KOPT-K1 (cell line): ENCODE results near the gene DECR2.

Experiments used
- H3K27ac ChIP-seq: fragments of 200-600 bp; sonication (generic); 2 replicates; pipeline ENCODE4 v1.5.1; 2016; ENCODE audit warnings: antibody characterized with exemption, mild to moderate bottlenecking, low read depth, low read length; ENCODE audit not compliant: poor library complexity, severe bottlenecking
- H3K36me3 ChIP-seq: fragments of 200-600 bp; sonication (generic); 2 replicates; pipeline ENCODE4 v1.5.1; 2017; ENCODE audit warnings: antibody characterized with exemption, mild to moderate bottlenecking, low read length, moderate library complexity; ENCODE audit not compliant: insufficient read depth
- H3K9me3 ChIP-seq: fragments of 200-600 bp; sonication (generic); 2 replicates; pipeline ENCODE4 v1.5.1; 2017; ENCODE audit warnings: antibody characterized with exemption, low read length, mild to moderate bottlenecking; ENCODE audit not compliant: insufficient read depth, poor library complexity, severe bottlenecking

The DECR2 gene, protein sequence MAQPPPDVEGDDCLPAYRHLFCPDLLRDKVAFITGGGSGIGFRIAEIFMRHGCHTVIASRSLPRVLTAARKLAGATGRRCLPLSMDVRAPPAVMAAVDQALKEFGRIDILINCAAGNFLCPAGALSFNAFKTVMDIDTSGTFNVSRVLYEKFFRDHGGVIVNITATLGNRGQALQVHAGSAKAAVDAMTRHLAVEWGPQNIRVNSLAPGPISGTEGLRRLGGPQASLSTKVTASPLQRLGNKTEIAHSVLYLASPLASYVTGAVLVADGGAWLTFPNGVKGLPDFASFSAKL

DNA sequence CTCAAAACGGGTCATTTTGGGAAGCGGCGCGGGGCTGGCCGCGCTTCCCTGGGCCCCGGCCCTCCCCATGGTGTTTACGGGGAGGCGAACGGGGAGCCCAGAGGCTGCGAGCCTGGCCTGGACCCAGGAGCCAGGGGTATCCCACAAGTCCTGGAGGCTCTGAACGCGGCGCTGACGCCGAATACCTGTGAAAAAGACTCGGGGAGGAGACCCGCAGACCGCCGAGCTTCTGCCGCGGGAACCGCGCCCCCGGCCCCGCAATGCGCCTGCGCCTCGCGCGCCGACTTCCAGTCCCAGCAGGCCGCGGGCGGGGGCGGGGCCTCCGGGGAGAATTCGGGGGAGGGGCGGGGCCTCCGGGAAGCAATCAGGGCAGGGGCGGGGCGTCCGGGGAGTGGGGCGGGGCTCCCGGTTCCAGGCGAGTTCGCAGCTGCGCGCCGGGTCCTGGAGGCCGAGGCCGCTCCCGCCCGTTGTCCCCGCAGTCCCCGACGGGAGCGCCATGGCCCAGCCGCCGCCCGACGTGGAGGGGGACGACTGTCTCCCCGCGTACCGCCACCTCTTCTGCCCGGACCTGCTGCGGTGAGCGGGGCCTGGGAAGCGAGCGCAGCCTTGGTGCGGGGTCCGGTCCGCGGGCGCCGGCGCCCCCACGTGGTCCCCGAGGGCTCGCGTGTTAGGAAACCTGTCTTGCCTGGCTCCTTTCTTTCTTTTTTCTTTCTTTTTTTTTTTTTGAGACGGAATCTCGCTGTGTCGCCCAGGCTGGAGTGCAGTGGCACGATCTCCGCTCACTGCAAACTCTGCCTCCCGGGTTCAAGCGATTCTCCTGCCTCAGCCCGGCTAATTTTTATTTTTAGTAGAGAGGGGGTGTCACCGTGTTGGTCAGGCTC is at the start of gene DECR2:
TSS of gene DECR2 (plus strand) at position 418 of the 881 bp plus-strand sequence. CDS start at position 497, 79 bp downstream.
- H3K27ac ChIP-seq: peak within 1 kb of the TSS; percentile 64
- H3K9me3 ChIP-seq: no peaks in the 10 kb centered on the region
- H3K36me3 ChIP-seq: no peaks in the 10 kb centered on the region

DNA sequence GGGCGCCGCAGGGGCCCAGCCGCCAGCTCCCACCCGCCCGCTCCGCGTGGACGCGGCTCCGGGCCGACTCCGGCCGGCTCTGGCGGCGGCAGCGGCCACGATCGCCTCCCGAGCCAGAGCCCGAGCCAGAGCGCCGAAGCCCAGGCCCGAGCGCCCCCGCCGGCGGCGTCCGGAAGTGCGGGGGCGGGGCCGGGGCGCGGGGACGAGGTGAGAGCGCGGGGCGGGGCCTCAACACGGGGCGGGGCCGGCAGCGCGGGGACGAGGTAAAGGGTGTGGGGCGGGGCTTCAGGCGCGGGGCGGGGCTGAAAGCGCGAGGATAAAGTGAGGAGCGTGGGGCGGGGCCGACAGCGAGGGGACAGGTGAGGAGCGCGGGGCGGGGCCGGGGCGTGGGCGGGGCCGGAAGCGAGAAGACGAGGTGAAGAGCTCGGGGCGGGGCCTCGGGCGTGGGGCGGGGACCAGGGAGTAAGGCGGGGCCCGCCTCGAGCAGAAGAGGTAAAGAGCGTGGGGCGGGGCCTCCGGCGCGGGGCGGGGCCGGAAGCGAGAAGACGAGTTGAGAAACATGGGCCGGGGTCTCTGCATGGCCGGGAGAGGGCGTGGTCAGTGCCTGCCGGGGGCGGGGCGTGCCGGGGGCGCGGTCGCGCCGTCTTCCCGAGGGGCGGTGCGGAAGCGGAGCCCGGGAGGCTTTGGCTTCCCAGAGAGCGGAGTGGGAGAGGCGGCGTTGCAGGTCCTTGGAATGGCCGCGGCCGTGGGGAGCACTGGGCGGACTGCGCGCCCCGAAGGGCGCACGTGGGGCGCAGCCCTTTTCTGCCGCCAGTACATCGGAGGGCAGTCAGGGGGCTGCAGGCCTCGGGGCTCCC is 48.9 kb upstream of the DECR2 start, which contains the start of gene AXIN1:
TSS of gene AXIN1 (minus strand) at position 177 of the 857 bp plus-strand sequence. CDS start 5,698 bp downstream, outside the sequence.
- no peaks in the 10 kb centered on the region for H3K9me3 ChIP-seq
- peak within 1 kb of the TSS; percentile 53 for H3K27ac ChIP-seq
- H3K36me3 ChIP-seq: peaks cover 8% of the 10 kb centered on the region; the same call in 1 of the 2 replicates

DNA sequence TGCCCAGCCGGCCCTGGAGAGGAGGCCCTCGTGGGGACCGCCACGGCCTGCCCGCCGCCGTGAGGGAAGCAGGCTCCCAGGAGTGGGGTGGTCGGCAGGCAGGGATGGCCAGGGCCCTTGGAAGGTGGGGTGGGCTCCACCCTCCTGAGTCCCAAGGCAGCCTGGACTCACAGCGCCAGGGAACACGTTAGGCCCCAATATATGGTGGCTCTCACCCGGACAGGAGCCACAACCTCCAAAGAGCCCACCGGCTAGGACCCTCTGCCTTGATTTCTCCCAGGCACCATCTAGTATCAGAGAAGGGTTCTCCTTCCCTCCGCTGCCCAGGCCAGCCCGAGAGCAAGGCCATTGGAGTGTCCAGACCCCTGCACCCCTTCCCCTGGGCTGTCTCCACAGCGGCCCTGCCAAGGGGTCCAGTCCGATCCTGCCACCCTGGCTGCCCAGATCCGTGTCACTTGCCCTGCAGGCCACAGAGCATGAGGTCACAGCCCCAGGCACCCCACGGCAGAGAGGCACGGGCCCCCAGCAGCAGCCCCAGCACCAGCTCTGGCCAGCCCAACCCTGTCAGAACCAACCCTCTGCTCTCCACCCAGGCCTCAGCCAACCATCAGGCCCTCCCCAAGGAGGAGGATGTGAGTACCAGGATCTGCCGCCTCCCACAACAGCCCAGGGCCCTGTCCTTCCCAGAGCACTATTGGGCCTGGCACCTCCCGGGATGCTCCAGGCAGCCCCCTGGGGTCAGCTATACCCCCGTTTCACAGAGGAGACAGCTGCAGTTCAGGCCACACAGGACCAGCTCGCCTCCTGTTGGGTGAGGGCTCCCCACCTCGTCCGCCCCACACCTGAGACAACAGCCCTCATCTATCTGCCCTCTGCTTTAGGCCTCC is 48.0 kb upstream of the DECR2 start:
- peaks cover 8% of the 10 kb centered on the region; the same call in 1 of the 2 replicates for H3K36me3 ChIP-seq
- no peak overlapping the region for H3K27ac ChIP-seq
- no peaks in the 10 kb centered on the region for H3K9me3 ChIP-seq

DNA sequence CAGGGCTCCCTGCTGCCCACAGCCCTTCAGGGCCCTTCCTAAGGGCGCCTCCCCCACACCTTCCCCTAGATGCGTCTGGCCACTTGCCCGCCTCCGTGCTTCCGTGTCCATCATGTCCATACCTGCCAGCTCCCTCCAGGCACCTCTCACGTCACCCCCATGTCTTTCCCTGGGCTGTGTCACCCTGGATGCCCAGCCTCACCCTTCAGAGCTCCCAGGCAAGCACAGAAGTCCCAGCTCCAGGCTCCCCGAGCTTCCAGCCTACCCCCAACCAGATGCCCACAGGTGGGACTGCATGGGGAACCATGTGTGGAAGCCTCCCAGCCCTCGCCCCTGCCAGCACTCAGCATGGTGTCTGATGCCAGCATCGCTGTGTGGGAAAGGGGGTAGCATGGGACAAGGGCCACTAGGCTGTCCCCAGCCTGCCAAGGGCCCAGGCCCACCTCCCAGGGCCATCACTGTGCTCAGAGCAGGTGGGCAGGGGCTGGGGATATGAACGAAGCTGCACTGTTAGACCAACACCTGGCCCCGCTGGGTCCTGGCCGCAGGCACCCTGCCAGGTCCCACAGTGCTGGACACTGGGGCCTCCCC is 47.3 kb upstream of the DECR2 start:
- H3K9me3 ChIP-seq: no peaks in the 10 kb centered on the region
- no peak overlapping the region for H3K27ac ChIP-seq
- H3K36me3 ChIP-seq: peaks cover 8% of the 10 kb centered on the region; the same call in 1 of the 2 replicates

DNA sequence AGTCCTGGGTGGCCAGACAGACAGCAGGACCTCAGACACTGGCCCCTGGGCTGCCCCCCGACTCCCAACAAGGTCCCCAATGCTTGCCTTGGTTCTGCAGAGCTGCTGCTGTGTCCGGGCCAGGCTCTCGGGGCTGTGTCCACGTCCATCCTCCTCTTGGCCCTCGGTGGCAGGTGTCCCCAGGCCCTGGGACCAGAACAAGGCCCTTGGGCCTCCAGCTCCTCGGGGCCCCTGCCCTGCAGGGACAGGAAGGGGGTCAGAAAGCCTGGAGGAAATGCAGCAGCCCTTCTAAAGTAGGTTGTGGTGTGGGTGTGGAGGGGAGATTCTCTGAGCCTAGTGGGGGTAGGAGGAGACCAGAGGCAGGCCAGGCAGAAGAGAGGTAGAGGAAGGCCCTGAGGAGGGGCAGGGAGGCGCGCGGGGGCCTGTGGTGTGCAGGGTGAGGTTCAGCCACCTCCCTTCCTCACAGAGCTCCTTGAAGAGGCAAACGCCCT is 46.7 kb upstream of the DECR2 start:
- Histone ChIP-seq H3K27ac (no peak overlapping the region), H3K9me3 (no peaks in the 10 kb centered on the region)

DNA sequence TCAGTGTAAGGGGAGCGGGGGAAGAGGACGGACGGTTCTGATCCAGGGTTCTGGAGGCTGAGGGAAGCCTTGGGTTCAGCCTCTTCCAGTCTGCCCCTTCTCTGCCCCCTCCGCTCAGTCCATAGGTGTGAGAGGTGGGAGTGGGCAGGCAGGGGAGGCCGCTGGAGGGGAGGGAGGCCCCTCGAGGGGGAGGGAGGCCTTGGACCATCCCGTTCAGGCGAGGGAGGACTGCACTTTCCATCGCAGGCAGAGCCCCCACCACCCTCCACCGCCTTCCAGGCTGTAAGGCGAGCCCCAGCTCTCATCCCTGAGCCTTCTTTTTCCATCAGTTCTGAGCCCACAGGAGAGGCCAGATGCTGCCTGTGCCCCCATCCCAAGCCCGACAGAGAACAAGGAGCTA is 44.9 kb upstream of the DECR2 start:
- Histone ChIP-seq H3K36me3 (no peaks in the 10 kb centered on the region), H3K27ac (no peak overlapping the region), H3K9me3 (no peaks in the 10 kb centered on the region)

More for the DNA sequence above, 46.7 kb upstream of the DECR2 start:
- H3K36me3 ChIP-seq: peaks cover 6% of the 10 kb centered on the region; the same call in 1 of the 2 replicates

DNA sequence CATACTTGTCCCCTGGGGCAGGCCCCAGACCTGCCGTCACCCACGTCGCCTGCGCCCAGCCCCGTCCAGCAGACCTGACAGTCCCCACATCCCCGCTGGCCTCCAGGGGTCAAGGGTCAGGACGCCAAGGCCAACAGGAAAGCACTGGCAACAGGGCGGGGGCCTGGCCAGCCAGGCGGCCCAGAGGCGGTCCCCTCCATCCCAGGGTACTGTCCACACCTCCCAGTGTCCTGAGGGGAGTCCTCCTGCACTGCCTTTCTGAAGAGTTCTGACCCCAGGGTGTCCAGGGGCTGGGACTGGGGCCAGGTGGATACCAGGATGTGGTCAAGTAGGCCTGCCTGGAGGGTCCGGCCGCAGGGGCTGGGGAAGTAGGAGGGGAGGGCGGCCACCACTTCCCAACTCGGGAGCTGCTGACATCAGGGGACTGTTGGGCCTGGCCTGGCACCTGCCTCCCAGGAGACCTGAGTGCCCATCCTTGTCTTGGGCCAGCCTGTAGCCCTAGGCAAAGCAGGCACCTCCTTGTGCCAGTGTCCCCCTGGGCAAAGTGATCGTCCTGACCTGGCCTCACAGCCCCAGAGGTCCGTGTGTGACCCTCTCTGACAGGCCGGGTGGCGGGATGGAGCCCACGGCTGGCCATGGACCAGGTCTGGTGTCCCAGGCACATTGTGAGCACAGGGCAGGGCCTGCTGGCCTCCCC is 42.5 kb upstream of the DECR2 start:
- no peaks in the 10 kb centered on the region for H3K36me3 ChIP-seq

DNA sequence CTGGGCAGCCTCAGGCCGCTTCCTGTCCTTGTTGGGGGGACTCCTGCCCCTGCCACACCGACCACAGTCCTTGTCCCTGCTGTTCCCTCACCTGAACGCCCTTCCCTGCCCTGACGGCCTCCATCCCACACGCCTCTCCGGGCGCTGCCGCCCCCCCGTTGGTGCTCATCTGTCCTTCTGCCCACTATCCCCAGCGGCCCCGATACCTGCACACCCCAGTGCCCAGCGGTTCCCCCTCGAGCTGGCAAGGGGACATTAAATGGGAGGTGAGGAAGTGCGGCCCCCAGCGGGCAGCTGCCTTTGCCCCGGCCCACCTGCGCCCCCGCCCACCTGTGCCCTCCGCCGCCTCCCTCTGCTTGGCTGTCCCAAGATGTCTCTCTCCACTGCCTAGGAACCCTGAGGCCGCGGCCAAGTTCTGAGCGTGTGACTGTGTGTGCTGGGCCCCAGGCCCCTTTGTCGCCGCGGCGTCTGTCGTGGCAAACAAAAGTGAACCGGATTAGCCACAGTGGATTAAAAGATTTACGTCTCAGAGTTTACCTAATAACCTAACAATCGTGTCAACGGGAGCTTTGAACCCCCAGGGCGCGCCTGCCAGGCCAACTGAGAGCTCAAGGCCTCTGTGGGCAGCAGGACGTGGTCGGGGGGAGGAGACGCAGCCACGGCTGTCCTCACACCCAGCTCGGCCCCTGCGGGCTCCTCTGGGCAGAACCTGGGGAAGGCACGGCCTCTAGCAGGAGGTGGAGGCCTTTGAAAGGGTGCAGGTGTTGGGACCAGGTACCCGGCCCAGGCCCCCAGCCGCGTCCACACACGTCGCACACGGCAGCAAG is 41.6 kb upstream of the DECR2 start:
- Histone ChIP-seq H3K9me3 (no peaks in the 10 kb centered on the region), H3K36me3 (no peaks in the 10 kb centered on the region), H3K27ac (no peak overlapping the region)

More for the DNA sequence above, 42.5 kb upstream of the DECR2 start:
- no peaks in the 10 kb centered on the region for H3K9me3 ChIP-seq
- no peak overlapping the region for H3K27ac ChIP-seq

DNA sequence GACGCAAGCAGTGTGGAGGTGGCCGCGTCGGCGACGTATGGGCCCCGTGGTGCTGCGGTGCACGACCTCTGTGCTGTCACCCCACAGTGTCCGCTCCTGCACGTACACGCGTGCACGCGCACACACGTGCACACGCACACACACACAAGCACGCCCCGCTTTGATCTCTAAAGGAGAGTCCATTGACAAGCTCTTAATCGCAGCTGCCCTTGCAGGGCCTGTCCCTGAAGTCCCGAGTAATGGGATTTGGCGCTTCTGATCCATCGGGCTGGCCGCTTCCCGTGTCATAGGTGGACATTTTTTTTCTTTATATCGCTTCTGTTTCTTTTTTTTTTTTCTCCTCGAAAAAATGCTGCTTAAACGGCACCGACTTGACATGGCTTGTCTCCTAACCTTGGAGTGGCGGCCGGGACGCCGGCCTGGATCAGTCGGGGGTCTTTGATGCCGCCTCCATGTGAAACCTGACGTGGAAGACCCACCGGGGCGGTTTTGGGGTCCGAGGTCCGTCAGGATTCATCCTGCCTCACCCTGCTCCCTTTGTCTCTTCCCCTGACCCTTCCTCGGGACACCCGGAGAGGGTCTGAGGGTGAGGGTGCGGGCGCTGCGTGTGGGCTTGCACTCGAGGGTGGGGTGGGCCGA is 40.9 kb upstream of the DECR2 start:
- Histone ChIP-seq H3K36me3 (no peaks in the 10 kb centered on the region), H3K9me3 (no peaks in the 10 kb centered on the region), H3K27ac (no peak overlapping the region)

DNA sequence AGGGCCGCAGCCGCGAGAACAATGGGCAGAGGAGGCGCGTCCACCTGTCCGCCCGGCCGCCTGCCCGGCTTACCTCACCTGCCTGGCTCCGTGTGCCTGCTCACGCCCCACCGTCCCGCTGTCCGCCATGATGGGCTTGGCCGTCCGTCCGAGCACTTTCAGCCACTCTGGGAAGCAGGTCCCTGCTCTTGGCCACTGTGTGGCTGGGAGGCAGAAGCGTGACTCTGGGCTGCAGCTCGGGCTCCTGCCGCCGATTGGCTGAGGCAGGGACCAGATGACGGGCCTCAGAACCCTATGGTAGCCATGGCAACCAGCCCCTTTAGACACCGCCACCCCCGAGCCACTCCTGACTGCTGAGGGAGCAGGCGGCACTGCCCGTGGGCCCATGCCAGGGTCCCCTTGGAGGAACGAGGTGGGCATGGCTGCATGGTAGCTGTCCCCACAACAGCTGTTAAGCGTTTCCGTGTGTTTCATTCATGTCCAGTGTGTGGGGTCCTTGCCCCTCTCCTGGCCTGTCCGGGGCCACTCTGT is 40.3 kb upstream of the DECR2 start:
- H3K36me3 ChIP-seq: peaks cover 2% of the 10 kb centered on the region; the same call in 1 of the 2 replicates
- no peaks in the 10 kb centered on the region for H3K9me3 ChIP-seq
- no peak overlapping the region for H3K27ac ChIP-seq

DNA sequence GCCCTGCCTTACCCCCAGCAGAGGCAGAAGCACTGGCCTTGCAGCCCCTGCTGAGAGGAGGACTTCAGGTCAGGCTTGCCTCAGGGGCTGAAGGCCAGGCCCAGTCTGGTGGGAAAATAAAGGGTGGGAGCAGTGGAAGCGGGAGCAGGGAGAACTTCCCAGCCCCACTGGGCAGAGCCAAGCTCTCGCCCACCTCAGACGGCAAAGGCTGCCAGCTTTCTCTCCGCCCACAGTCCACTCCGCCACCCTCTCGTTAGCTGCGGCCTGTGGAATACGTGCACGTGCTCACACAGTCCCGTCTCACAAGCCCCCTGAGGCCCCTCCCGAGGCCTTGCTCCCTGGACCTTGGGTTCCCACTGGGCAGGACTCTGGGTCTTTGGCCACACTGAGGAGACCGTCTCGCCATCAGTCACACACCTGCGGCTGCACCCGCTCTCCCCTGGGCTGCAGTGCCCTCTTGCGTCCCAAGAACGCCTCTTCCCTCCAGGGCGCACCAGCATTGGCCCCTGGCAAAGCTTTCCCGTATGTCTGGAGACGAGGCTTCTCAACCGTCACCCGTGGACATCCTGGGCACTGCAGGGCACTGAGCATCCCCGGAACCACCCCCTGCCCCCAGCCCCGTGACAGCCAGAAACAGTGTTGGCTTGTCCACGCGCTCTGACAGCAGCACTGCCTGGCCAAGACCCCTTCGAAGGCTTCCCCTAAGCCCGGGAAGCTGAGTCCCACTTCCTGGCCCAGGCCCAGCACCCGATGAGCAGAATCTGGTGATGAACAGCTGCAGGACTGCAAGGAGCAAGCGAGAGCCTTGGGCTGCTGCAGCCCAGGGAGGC is 39.6 kb upstream of the DECR2 start:
- Histone ChIP-seq H3K27ac (no peak overlapping the region), H3K9me3 (no peaks in the 10 kb centered on the region), H3K36me3 (peaks cover 9% of the 10 kb centered on the region)
